ENCODE measurements around the gene MEX3C.
A peak's percentile ranks its signal among the peaks of the same experiment; 100 is the strongest.

The MEX3C gene

GRCh38 chr18:51154431-51155063, 42.9 kb downstream of the MEX3C start:
- FAIRE-seq (no peak), DNase-seq (ENCODE audit: low spot score) (no peak)

GRCh38 chr18:51153659-51154371, 43.7 kb downstream of the MEX3C start:
- DNase-seq (ENCODE audit: low spot score), result no peak
- FAIRE-seq, result no peak

- no peak for DNase-seq (ENCODE audit: low spot score)
- no peak for FAIRE-seq
Measured at GRCh38 chr18:51151568-51152511, 45.6 kb downstream of the MEX3C start.

- no peak for DNase-seq (ENCODE audit: low spot score)
- no peak for FAIRE-seq
Measured at GRCh38 chr18:51151185-51151567, 46.3 kb downstream of the MEX3C start.

GRCh38 chr18:51150113-51150700, 47.3 kb downstream of the MEX3C start:
- no peak for FAIRE-seq
- no peak for DNase-seq (ENCODE audit: low spot score)

- FAIRE-seq, result no peak
- no peak for DNase-seq (ENCODE audit: low spot score)
Measured at GRCh38 chr18:51149670-51150069, 47.8 kb downstream of the MEX3C start.

- FAIRE-seq (no peak), DNase-seq (ENCODE audit: low spot score) (no peak)
Measured at GRCh38 chr18:51146909-51147308, 50.6 kb downstream of the MEX3C start.

GRCh38 chr18:51138936-51139335, 58.5 kb downstream of the MEX3C start:
- DNase-seq (ENCODE audit: low spot score) (no peak), FAIRE-seq (no peak)

GRCh38 chr18:51137891-51138290, 59.6 kb downstream of the MEX3C start:
- FAIRE-seq (no peak), DNase-seq (ENCODE audit: low spot score) (no peak)

GRCh38 chr18:51137026-51137729, 60.3 kb downstream of the MEX3C start:
- no peak for FAIRE-seq
- no peak for DNase-seq (ENCODE audit: low spot score)

- DNase-seq (ENCODE audit: low spot score), result no peak
- no peak for FAIRE-seq
Measured at GRCh38 chr18:51135795-51136194, 61.7 kb downstream of the MEX3C start.

GRCh38 chr18:51135364-51135763, 62.1 kb downstream of the MEX3C start:
- FAIRE-seq (peak; percentile 73), DNase-seq (ENCODE audit: low spot score) (peak; percentile 69)

- FAIRE-seq (no peak), DNase-seq (ENCODE audit: low spot score) (no peak)
Measured at GRCh38 chr18:51134721-51135120, 62.8 kb downstream of the MEX3C start.

GRCh38 chr18:51133580-51134160, 63.8 kb downstream of the MEX3C start:
- DNase-seq (ENCODE audit: low spot score) (no peak), FAIRE-seq (no peak)

- DNase-seq (ENCODE audit: low spot score) (no peak), FAIRE-seq (peak; percentile 10)
Measured at GRCh38 chr18:51132256-51132935, 65.1 kb downstream of the MEX3C start.

GRCh38 chr18:51128533-51128932, 68.9 kb downstream of the MEX3C start:
- no peak for FAIRE-seq
- DNase-seq (ENCODE audit: low spot score), result no peak

- FAIRE-seq, result no peak
- DNase-seq (ENCODE audit: low spot score), result no peak
Measured at GRCh38 chr18:51127664-51128063, 69.8 kb downstream of the MEX3C start.

- FAIRE-seq (no peak), DNase-seq (ENCODE audit: low spot score) (no peak)
Measured at GRCh38 chr18:51125976-51126375, 71.5 kb downstream of the MEX3C start.

Data from RCC 7860 (cell line).